Kidney (tissue), 14 donors: ENCODE measurements around the gene PLEK. TPM values are rescaled to one million over a fixed set of nuclear protein-coding genes. Genes with fewer than 3 reads are reported as not detected.
A peak's percentile ranks its signal among the peaks of the same experiment; 100 is the strongest.

ENCODE experiments used
- DNase-seq, 5 donors: peaks; one replicate each; pipeline ENCODE4 v3.0.0-alpha.2; 2013 to 2020
- FAIRE-seq: peaks from 2 replicates; lab custom pipeline; 2012; peaks lifted over from hg19 to GRCh38; lab: Jason Lieb, UNC
- H3K27ac ChIP-seq, 2 donors: one replicate each; pipeline ENCODE4 v1.7.0; 2013; ENCODE audit warnings: low read depth in 2 of 2, low read length in 2 of 2, inconsistent platforms in 1 of 2
- H3K27me3 ChIP-seq: one replicate; pipeline ENCODE4 v1.7.1; 2013; ENCODE audit warnings: low read length, inconsistent platforms; ENCODE audit not compliant: control insufficient read depth, insufficient read depth
- H3K36me3 ChIP-seq, 3 donors: one replicate each; pipeline versions ENCODE4 v1.7.0 to v1.7.1; 2013; ENCODE audit warnings: low read length in 3 of 3, control low read depth in 1 of 3, inconsistent platforms in 1 of 3; ENCODE audit not compliant: insufficient read depth in 3 of 3, control insufficient read depth in 2 of 3
- H3K4me1 ChIP-seq, 3 donors: one replicate each; pipeline versions ENCODE4 v1.7.0 to v1.7.1; 2013; ENCODE audit warnings: low read length in 3 of 3, inconsistent platforms in 1 of 3, low read depth in 1 of 3; ENCODE audit not compliant: control insufficient read depth in 2 of 3, insufficient read depth in 2 of 3
- H3K4me3 ChIP-seq, 3 donors: one replicate each; pipeline versions ENCODE4 v1.7.0 to v1.8.1; 2013; ENCODE audit warnings: low read length in 3 of 3, control low read depth in 1 of 3, inconsistent platforms in 1 of 3
- H3K9ac ChIP-seq, 3 donors: one replicate each; pipeline versions ENCODE4 v1.7.0 to v1.7.1; 2013; ENCODE audit warnings: low read length in 3 of 3, control low read depth in 1 of 3, inconsistent platforms in 1 of 3
- H3K9me3 ChIP-seq, 3 donors: one replicate each; pipeline versions ENCODE4 v1.7.0 to v1.7.1; 2013; ENCODE audit warnings: low read length in 3 of 3, control low read depth in 1 of 3, inconsistent platforms in 1 of 3; ENCODE audit not compliant: control insufficient read depth in 2 of 3, insufficient read depth in 1 of 3
- CTCF ChIP-seq: IDR thresholded peaks from 3 replicates; pipeline ENCODE4 v1.5.1; 2012; ENCODE audit warnings: mild to moderate bottlenecking, moderate library complexity, borderline replicate concordance; ENCODE audit not compliant: insufficient read depth; ENCODE audit errors: extremely low read depth
- intact Hi-C: fragments of 100-400 bp; cut with DNase I; formaldehyde crosslinking; loops from one replicate; pipeline ENCODE4 v1.11.1; 2022
- polyA plus RNA-seq: library from polyadenylated mRNA; stranded (reverse); fragments of 350-450 nt; fragmentation: Illumina TruSeq; extraction: RNeasy Lipid Tissue Mini Kit (QIAGEN cat#74804); gene quantifications from one replicate; pipeline ENCODE4 v1.2.3, GENCODE V29; 2014; ENCODE audit warnings: low read depth, low replicate concordance; ENCODE audit not compliant: insufficient read depth
- total RNA-seq: library from RNA; stranded (reverse); fragmentation: NEBNext Ultra II Directional; extraction: Animal tissue kit (Norgen Biotek cat#: 25700); gene quantifications from one replicate; pipeline ENCODE4 v1.2.1, GENCODE V29; 2021
- donor health status: control.
- donor health status: control.
- donor health status: control.
- donor health status: control.
- donor health status: control.
- donor health status: DM: yes; HTN: yes; CAD: no.
- donor health status: Normal renal cell carcinoma (clear cell type).

Gene PLEK
- total and polyA plus RNA-seq, 2 donors from 2014 or later = 2.8 to 17.3 TPM

- no peak for FAIRE-seq
- H3K4me1 ChIP-seq = peaks cover 0 to 4% (median 0%) of the 10 kb centered on the region in 3 donors
- H3K9me3 ChIP-seq = no peaks in the 10 kb centered on the region
- intact Hi-C loops = no loop called here
- H3K36me3 ChIP-seq = no peaks in the 10 kb centered on the region
- H3K4me3 ChIP-seq = no peak overlapping the region
- H3K27me3 ChIP-seq = no peaks in the 10 kb centered on the region
- no peak overlapping the region for H3K9ac ChIP-seq
- TF ChIP-seq CTCF = no peak
- no peak overlapping the region for H3K27ac ChIP-seq
- DNase-seq = no peak
Measured at GRCh38 chr2:68367953-68368653, 3.0 kb downstream of the PLEK start.

GRCh38 chr2:68368654-68369336 is 3.7 kb downstream of the PLEK start:
- TF ChIP-seq CTCF = no peak
- Histone ChIP-seq H3K9ac (no peak overlapping the region), H3K4me3 (no peak overlapping the region), H3K4me1 (peaks cover 0 to 4% (median 0%) of the 10 kb centered on the region in 3 donors), H3K36me3 (no peaks in the 10 kb centered on the region), H3K27me3 (no peaks in the 10 kb centered on the region), H3K9me3 (no peaks in the 10 kb centered on the region), H3K27ac (no peak overlapping the region)
- FAIRE-seq (no peak), DNase-seq (peak in 4 of 5 donors; percentile 44 to 89 (median 75))
- intact Hi-C loops = no loop called here

GRCh38 chr2:68369337-68369734 is 4.3 kb downstream of the PLEK start:
- FAIRE-seq = no peak
- intact Hi-C loops = no loop called here
- no peak for TF ChIP-seq CTCF

More at GRCh38 chr2:68369337-68369734, 4.3 kb downstream of the PLEK start:
- no peak for DNase-seq
- Histone ChIP-seq H3K4me1 (peaks cover 0 to 4% (median 0%) of the 10 kb centered on the region in 3 donors), H3K27ac (no peak overlapping the region), H3K36me3 (no peaks in the 10 kb centered on the region), H3K4me3 (no peak overlapping the region), H3K9ac (no peak overlapping the region), H3K27me3 (no peaks in the 10 kb centered on the region), H3K9me3 (no peaks in the 10 kb centered on the region)
